ENCODE results near the gene SIAE.
A peak's percentile ranks its signal among the peaks of the same experiment; 100 is the strongest.

DNA sequence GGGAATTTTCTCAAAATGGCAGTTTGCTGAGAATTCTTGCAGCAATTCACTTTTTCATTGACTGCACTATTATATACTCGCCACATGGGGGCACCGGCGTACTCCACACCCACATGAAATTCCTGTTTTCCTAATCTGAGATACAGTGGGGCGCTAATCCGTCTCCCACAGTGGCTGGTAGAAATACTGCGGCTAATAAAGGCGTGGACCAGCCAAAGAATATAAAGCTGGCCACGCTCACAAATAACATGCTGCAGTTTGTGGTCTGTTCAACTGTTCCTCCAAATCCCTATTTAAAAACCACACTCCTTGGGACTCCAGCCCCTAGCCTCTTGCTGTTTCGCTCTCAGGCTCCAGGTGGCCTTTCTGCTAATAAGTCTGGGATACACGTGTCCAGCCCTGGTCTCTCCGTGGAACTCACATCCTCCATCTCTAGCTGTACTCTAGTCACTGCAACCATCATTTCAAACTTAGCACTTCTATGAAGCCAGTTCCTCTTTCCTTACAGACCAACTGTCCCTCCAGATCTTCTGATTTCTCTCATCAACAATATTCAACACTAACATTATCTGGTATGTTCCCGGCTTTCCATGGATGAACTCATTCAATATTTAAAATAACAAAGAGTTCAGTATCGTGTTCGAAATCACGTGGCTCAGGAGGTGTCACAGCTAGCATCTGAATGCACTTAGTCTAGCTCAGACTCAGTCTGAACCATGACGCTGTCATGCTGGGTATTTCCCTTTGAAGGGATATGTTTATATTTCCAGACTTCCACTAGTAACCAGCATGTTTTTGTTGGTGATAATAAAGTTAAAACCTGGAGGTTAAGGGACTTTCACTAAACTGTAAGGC is 28.9 kb downstream of the SIAE start:
- TF ChIP-seq, protein P1, sequence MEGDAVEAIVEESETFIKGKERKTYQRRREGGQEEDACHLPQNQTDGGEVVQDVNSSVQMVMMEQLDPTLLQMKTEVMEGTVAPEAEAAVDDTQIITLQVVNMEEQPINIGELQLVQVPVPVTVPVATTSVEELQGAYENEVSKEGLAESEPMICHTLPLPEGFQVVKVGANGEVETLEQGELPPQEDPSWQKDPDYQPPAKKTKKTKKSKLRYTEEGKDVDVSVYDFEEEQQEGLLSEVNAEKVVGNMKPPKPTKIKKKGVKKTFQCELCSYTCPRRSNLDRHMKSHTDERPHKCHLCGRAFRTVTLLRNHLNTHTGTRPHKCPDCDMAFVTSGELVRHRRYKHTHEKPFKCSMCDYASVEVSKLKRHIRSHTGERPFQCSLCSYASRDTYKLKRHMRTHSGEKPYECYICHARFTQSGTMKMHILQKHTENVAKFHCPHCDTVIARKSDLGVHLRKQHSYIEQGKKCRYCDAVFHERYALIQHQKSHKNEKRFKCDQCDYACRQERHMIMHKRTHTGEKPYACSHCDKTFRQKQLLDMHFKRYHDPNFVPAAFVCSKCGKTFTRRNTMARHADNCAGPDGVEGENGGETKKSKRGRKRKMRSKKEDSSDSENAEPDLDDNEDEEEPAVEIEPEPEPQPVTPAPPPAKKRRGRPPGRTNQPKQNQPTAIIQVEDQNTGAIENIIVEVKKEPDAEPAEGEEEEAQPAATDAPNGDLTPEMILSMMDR (IDR thresholded peaks at IDR 0.05): peak; percentile 54 to 81 (median 76)
- TF ChIP-seq POLR2AphosphoS5 (IDR thresholded peaks at IDR 0.05): no peak
- TF ChIP-seq POLR2A (IDR thresholded peaks at IDR 0.05): no peak
